ENCODE data around the gene ZNF32.
A peak's percentile ranks its signal among the peaks of the same experiment; 100 is the strongest.

The ZNF32 gene

DNA sequence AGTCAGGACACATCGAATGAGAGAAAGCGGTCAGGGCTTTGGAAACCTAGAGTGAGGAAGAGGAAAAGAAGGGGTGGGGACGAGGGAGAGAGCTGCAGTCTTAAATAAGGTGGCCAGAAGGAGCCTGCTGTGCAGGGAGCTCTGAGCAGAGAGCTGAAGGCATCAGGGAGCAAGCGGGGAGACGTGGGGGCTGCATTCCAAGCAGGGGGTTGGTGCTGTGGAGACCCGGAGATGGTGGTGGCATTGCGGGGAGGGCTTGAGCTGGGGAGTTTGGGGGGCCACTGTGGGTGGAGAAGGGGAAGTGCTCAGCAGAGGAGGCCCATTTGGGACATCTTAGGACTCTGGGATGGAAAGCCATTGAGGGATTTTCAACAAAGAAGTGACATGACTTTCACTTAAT, 38.7 kb upstream of the ZNF32 start:
- Mint-ChIP-seq H3K27ac (no peak overlapping the region), H3K36me3 (no peaks in the 10 kb centered on the region), H3K4me3 (no peak overlapping the region), H3K9me3 (no peaks in the 10 kb centered on the region), H3K4me1 (peaks cover 9% of the 10 kb centered on the region), H3K27me3 (peaks cover 59% of the 10 kb centered on the region)
- no peak for DNase-seq
- CTCF ChIA-PET, result interaction anchor here (1.1 kb wide), 1 partner anchor 622 kb away, joined by 4 read pairs; no protein-coding TSS in a partner anchor

DNA sequence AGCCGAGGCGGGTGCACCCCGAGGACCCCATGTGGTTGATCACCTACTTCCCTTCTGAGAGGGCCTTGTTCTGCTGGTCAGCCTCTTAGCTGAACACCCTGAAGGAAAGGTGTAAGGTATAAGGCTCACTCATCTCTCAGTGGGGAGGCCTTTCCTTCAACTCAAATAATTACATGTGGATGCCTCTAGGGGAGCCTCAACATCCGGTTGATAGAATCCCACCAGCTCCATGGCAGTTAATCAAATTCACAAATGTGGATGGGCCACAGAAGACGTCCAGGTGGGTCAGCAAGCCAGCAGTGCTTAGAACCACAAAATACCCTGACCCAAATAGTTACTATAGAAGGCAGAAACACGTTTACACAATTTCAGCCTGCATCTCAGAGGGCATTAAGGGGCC, 37.7 kb upstream of the ZNF32 start:
- Mint-ChIP-seq H3K36me3 (no peaks in the 10 kb centered on the region), H3K27ac (no peak overlapping the region), H3K27me3 (peaks cover 61% of the 10 kb centered on the region), H3K4me3 (no peak overlapping the region), H3K4me1 (peaks cover 9% of the 10 kb centered on the region), H3K9me3 (no peaks in the 10 kb centered on the region)
- DNase-seq, result no peak
- CTCF ChIA-PET, result interaction anchor here (1.0 to 1.9 kb wide), 3 partner anchors 15 to 623 kb away, joined by 3 to 10 read pairs (median 4); no protein-coding TSS in a partner anchor

DNA sequence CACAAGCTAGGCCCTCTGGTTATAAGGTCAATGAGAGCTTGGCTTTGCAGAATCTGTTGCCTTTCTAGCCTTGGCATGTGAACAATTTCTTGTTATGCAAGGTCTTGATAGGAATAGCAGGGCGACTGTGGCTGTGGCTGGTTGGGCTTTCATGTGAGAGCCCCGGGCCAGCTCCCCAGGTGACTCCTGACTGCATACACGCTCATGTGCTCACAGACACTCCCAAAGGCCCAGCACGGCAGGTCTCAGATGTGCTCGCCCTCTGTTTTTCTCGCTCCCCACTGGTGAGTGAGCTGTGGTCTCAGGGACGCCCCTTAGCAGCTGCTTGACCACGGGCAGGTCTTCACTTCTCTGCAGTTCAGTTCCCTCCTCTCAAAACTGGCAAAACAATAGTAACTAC, 37.1 kb upstream of the ZNF32 start:
- Mint-ChIP-seq H3K27me3 (peaks cover 60% of the 10 kb centered on the region), H3K4me3 (no peak overlapping the region), H3K27ac (no peak overlapping the region), H3K9me3 (no peaks in the 10 kb centered on the region), H3K36me3 (no peaks in the 10 kb centered on the region), H3K4me1 (peaks cover 9% of the 10 kb centered on the region)
- DNase-seq, result no peak
- CTCF ChIA-PET, result interaction anchor here (1.0 to 1.9 kb wide), 3 partner anchors 15 to 728 kb away, joined by 3 to 10 read pairs (median 3); no protein-coding TSS in a partner anchor

DNA sequence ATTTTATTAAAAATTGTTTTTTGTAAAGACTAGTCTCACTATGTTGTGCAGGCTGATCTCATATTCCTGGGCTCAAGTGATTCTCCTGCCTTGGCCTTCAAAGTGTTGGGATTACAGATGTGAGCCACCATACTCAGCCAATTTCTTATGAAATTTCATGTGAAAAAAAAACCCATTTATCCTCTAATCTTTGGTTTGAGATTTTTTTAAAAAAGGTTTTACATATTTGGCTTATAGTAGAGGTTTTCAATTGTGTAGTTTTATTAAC, 35.5 kb upstream of the ZNF32 start:
- no peak for DNase-seq
- Mint-ChIP-seq H3K27ac (no peak overlapping the region), H3K4me3 (no peak overlapping the region), H3K4me1 (peaks cover 2% of the 10 kb centered on the region), H3K27me3 (peaks cover 47% of the 10 kb centered on the region), H3K36me3 (no peaks in the 10 kb centered on the region), H3K9me3 (no peaks in the 10 kb centered on the region)
- CTCF ChIA-PET, result no interaction called here

DNA sequence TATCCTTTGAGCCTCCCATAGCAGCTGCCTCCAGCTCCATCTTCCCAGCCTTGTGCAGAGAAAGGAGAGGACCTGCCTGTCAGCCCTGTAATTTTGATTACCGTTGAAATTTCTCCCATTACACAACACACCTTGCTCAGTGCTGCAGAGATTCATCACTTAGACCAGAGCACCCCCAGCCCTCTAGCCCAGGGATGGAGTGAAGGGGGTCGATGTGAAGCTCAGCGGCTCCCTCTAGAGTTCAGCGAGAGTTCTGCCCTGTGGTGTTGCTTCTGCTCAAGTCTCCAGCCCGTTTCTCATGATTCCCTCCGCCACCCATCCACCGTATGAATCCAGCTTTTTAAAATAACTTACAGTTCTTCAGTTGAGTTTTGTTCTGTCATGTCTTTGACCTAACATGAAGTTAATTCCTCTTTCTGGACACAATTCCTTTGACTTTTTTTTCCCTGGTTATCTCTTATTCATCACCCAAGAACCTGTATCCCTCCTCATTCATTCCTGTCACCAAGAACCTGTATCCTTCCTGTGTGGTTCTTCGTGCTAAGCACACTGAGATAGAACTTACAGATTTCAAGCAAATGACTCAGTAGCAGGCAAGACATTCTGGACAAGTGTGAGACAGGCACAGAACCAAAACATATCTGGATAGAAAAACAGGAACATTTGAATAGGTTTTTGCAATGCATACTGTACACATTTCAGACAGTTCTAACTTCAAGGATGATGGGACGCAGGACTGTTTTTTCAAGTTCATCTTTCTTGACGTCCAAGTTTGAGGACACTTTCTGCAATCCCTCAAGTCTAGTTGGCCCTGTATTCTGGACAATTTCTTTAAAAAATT, 35.0 kb upstream of the ZNF32 start:
- H3K36me3 Mint-ChIP-seq, result no peaks in the 10 kb centered on the region
- H3K27me3 Mint-ChIP-seq, result peaks cover 48% of the 10 kb centered on the region
- H3K9me3 Mint-ChIP-seq, result no peaks in the 10 kb centered on the region
- DNase-seq, result peak; percentile 39
- H3K27ac Mint-ChIP-seq, result no peak overlapping the region
- H3K4me3 Mint-ChIP-seq, result no peak overlapping the region
- H3K4me1 Mint-ChIP-seq, result peaks cover 2% of the 10 kb centered on the region
- CTCF ChIA-PET, result interaction anchor here (0.7 to 2.2 kb wide), 10 partner anchors 11 to 346 kb away, joined by 3 to 15 read pairs (median 3); no protein-coding TSS in a partner anchor

DNA sequence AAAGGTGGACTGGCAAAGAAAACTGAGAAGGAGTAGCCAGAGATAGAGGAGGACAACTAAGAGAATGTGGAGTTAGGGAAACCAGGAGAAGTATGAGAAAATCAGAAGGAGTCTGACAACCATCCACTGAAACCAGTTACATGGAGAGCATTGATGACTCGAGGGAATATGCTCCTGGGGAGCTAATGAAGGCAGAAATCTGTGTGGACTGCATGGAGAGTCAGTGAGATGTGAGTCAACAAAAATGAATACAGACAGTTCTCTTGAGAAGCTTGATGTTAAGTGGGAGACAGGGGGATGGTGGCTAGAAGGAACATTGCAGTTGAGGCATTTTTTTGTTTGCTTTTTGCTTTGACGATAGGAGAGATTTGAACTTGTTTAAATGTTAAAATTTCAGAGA, 34.3 kb upstream of the ZNF32 start:
- no peak for DNase-seq
- CTCF ChIA-PET, result interaction anchor here (0.7 to 2.2 kb wide), 11 partner anchors 10 to 1175 kb away, joined by 3 to 15 read pairs (median 3); no protein-coding TSS in a partner anchor
- H3K36me3 Mint-ChIP-seq, result no peaks in the 10 kb centered on the region

DNA sequence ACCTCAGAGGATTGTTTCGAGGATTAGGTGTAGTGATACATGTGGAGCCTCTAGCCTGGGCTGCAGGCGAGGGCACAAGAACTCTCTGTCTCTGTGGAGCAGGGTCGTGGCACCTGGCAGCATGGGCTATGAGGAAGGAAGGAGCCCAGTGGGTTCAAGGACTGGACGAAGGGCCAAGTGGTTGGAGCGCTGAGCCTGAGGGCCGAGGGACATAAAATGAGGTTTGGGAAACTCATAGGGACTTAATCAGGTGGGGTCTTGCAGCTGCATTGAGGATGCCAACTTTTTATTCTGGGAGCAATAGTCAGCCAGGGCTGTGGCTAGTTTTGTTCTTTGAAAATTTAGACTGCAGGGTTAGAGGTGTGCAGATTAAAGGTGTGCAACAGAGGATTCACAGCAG, 33.0 kb upstream of the ZNF32 start:
- no peaks in the 10 kb centered on the region for H3K9me3 Mint-ChIP-seq
- no peaks in the 10 kb centered on the region for H3K4me1 Mint-ChIP-seq
- CTCF ChIA-PET, result interaction anchor here (1.0 to 2.2 kb wide), 3 partner anchors 9 to 348 kb away, joined by 4 to 15 read pairs (median 9); no protein-coding TSS in a partner anchor
- no peak overlapping the region for H3K27ac Mint-ChIP-seq
- no peak overlapping the region for H3K4me3 Mint-ChIP-seq
- peaks cover 38% of the 10 kb centered on the region for H3K27me3 Mint-ChIP-seq
- no peak for DNase-seq
- H3K36me3 Mint-ChIP-seq, result no peaks in the 10 kb centered on the region

More for the DNA sequence above, 34.3 kb upstream of the ZNF32 start:
- no peak overlapping the region for H3K27ac Mint-ChIP-seq
- no peaks in the 10 kb centered on the region for H3K4me1 Mint-ChIP-seq
- H3K4me3 Mint-ChIP-seq, result no peak overlapping the region
- no peaks in the 10 kb centered on the region for H3K9me3 Mint-ChIP-seq
- peaks cover 46% of the 10 kb centered on the region for H3K27me3 Mint-ChIP-seq

DNA sequence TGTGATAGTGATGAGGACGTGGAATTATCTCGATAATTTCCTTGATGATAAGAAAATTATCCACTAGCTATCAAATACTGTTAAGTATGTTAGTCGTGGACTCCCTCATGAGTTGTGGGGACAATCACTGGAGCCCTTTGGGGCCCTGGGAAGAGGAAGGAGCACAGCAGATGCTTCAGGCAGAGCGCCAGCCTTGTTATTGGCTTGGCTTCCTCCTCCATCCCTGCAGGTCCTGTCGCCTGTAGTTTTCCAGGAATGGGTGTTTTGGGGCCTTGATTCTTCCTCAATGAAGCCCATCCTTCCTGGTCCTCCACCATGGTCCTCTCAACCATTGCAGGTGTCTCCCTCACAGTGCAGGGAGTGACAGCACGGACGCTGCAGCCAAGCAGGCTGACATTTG, 32.5 kb upstream of the ZNF32 start:
- H3K4me3 Mint-ChIP-seq, result no peak overlapping the region
- H3K4me1 Mint-ChIP-seq, result no peaks in the 10 kb centered on the region
- H3K36me3 Mint-ChIP-seq, result no peaks in the 10 kb centered on the region
- no peak for DNase-seq
- no peak overlapping the region for H3K27ac Mint-ChIP-seq
- no peaks in the 10 kb centered on the region for H3K9me3 Mint-ChIP-seq
- CTCF ChIA-PET, result no interaction called here
- H3K27me3 Mint-ChIP-seq, result peaks cover 39% of the 10 kb centered on the region

DNA sequence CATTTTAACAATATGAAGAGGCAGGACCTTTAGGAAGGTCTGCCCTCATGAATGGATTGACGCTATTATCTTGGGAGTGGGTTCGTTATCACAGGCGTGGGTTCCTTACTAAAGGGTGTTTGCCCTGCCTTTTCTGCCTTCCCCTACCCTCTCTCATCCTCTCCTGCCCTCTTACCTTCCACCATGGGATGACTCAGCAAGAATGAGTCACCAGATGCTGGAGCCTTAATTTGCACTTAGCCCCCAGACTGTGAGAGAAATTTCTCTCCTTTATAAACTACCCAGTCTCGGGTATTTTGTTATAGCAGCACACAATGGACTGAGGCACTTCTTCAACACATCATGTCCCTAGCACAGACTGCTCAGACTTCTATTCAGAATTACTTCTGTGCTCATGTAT, 31.4 kb upstream of the ZNF32 start:
- peaks cover 44% of the 10 kb centered on the region for H3K27me3 Mint-ChIP-seq
- no peaks in the 10 kb centered on the region for H3K9me3 Mint-ChIP-seq
- H3K36me3 Mint-ChIP-seq, result no peaks in the 10 kb centered on the region
- H3K4me1 Mint-ChIP-seq, result no peaks in the 10 kb centered on the region
- no peak for DNase-seq
- no peak overlapping the region for H3K27ac Mint-ChIP-seq
- CTCF ChIA-PET, result no interaction called here
- no peak overlapping the region for H3K4me3 Mint-ChIP-seq

DNA sequence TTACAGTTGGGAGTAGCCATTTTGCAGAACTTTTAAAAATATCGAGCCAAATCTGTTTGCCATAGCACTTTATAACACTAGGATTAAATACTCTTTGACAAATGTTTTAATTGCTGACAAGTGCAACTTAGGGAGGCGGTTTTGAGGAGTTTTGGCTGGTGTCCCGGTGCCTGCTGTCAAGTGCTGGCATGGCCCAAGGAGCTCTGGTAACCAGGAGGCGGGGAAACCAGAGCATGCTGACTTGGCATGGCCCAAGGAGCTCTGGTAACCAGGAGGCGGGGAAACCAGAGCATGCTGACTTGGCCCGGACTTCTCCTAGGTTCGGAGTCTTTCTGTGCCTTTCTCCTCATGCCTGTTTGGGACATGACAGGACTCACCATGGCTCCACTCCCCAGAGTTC, 30.8 kb upstream of the ZNF32 start:
- no peaks in the 10 kb centered on the region for H3K9me3 Mint-ChIP-seq
- no peak overlapping the region for H3K4me3 Mint-ChIP-seq
- H3K36me3 Mint-ChIP-seq, result no peaks in the 10 kb centered on the region
- peaks cover 47% of the 10 kb centered on the region for H3K27me3 Mint-ChIP-seq
- DNase-seq, result no peak
- CTCF ChIA-PET, result no interaction called here
- H3K27ac Mint-ChIP-seq, result no peak overlapping the region
- no peaks in the 10 kb centered on the region for H3K4me1 Mint-ChIP-seq

DNA sequence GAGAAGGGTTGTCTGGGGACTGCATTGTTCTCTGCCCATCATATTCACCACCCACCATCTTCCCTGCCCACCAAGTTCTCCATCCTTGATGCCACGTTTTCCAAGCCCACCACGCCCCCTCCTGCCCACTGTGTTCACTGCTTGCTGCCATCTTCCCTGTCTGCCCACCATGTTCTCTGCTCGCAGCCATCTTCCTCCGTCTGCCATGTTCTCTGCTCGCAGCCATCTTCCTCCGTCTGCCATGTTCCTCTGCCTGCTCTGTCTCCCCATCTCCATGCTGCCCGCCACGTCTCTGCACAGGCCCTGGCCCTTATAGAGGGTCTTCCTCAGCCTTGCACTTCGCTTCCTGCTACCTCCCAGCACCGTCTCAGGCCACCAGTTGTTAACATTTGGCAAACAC, 30.0 kb upstream of the ZNF32 start:
- CTCF ChIA-PET, result no interaction called here
- no peak for DNase-seq
- Mint-ChIP-seq H3K4me1 (no peaks in the 10 kb centered on the region), H3K36me3 (no peaks in the 10 kb centered on the region), H3K27ac (no peak overlapping the region), H3K9me3 (no peaks in the 10 kb centered on the region), H3K27me3 (peaks cover 46% of the 10 kb centered on the region), H3K4me3 (no peak overlapping the region)

DNA sequence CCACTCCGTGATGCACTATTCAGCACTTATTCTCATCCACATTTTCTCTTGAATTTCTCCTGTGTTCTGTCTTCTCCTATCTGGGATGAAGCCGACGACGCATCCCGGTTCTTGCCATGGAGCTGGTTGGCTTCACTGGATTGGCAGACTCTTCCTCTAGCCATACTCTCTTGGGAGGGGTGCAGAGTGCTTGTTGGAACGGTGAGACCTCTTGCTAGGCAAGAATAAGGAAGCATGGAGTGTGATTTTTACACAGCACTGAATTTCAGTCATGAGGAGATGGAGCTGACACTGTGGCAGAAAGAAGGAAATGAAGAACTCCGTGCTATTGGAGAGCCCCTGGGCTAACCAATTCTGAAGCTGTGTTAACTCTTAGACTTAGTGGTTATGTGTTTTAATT, 28.2 kb upstream of the ZNF32 start:
- DNase-seq, result no peak
- Mint-ChIP-seq H3K36me3 (no peaks in the 10 kb centered on the region), H3K4me1 (no peaks in the 10 kb centered on the region), H3K9me3 (no peaks in the 10 kb centered on the region), H3K4me3 (no peak overlapping the region), H3K27ac (no peak overlapping the region), H3K27me3 (peaks cover 42% of the 10 kb centered on the region)
- CTCF ChIA-PET, result no interaction called here

DNA sequence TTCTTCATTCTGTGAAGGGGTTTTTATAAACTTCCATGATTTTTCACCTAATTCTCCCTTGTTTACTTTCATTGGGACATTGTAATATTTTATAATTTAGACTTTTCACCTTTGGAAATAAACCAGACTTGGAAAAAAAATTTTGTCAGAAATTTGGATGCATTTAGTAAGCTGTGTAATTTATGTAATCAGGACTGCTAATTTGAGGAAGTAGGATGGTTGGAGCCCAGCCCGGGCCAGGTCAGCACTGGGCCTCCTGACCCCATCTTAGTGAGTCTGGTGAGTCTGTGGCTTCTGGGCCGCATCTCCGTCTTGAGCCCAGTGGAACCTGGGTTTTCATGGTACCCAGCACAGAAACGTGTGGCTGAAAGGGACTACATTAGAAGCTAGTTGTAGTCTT, 27.6 kb upstream of the ZNF32 start:
- H3K27me3 Mint-ChIP-seq, result peaks cover 41% of the 10 kb centered on the region
- no peaks in the 10 kb centered on the region for H3K36me3 Mint-ChIP-seq
- H3K27ac Mint-ChIP-seq, result no peak overlapping the region
- no peak for DNase-seq
- no peaks in the 10 kb centered on the region for H3K9me3 Mint-ChIP-seq
- CTCF ChIA-PET, result no interaction called here
- no peaks in the 10 kb centered on the region for H3K4me1 Mint-ChIP-seq
- H3K4me3 Mint-ChIP-seq, result no peak overlapping the region

DNA sequence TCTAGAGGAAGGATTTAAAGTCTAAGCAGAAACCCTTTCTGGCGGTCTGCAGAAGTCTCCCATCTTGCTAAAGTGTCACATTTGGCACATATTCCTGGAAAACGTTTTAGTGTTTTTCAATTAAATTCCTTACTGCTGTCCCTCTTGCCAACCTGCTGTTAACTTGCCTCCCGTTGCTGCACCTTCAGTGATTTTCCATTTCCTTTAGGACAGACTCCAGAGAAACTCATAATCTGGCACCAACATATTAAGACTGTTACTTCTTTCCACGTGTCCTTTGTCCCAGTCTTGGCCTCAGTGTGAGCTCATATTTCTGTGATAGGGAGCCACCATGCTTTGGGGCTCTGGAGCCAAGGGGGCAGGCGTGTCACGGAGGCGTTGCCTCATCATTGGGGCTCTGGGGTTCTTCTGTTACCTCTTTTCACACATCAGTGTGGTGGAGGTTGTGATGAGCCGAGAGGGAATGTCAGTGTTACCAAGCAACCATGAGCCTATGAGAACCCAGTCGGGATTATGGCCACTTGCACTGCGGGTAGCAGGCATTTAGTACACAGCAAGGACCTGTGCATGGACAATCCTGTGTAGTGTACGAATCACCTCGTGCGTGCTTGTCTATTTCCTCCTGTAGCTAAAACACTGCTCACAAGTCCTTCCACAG, 26.0 kb upstream of the ZNF32 start:
- no peak overlapping the region for H3K4me3 Mint-ChIP-seq
- no peak overlapping the region for H3K27ac Mint-ChIP-seq
- no peaks in the 10 kb centered on the region for H3K4me1 Mint-ChIP-seq
- peaks cover 52% of the 10 kb centered on the region for H3K27me3 Mint-ChIP-seq
- no peaks in the 10 kb centered on the region for H3K9me3 Mint-ChIP-seq
- CTCF ChIA-PET, result interaction anchor here (0.9 to 3.1 kb wide), 4 partner anchors 8 to 709 kb away, joined by 3 to 19 read pairs (median 9); no protein-coding TSS in a partner anchor
- H3K36me3 Mint-ChIP-seq, result no peaks in the 10 kb centered on the region
- no peak for DNase-seq

DNA sequence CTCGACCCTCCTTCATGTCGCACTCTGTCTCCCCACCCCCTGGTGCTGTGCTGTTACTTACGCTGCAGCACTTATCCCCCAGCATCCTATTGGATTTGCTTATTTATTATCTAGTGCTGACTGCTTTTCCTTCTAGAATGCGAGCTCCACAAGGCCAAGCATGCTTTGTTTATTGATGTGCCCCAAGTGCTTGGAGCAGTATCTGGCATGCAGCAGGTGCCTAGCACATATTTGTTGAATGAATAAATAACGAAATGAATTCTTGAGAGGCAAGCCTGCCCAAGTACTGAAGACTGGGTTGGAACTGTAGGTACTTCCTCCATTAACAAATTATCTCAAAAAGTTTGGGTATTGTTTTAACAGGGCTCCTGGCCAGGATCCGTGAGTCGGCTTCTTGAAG, 24.8 kb upstream of the ZNF32 start:
- H3K27ac Mint-ChIP-seq, result no peak overlapping the region
- H3K36me3 Mint-ChIP-seq, result no peaks in the 10 kb centered on the region
- H3K9me3 Mint-ChIP-seq, result no peaks in the 10 kb centered on the region
- peaks cover 59% of the 10 kb centered on the region for H3K27me3 Mint-ChIP-seq
- DNase-seq, result no peak
- CTCF ChIA-PET, result interaction anchor here (1.7 to 3.1 kb wide), 3 partner anchors 9 to 713 kb away, joined by 8 to 19 read pairs (median 15); no protein-coding TSS in a partner anchor
- H3K4me1 Mint-ChIP-seq, result no peaks in the 10 kb centered on the region
- no peak overlapping the region for H3K4me3 Mint-ChIP-seq
